Hematopoietic multipotent progenitor cell treated with erythropoietin and hydrocortisone succinate and interleukin-3 and kit ligand, for 6 days (in vitro differentiated cells): ENCODE measurements around the gene PTPRD.

Source experiments
- DNase-seq: peaks from one replicate; pipeline ENCODE4 v3.0.0-alpha.2; 2015

PTPRD gene

GRCh38 chr9:9231946-9232345, 1380.9 kb downstream of the PTPRD start:
- no peak for DNase-seq

DNA sequence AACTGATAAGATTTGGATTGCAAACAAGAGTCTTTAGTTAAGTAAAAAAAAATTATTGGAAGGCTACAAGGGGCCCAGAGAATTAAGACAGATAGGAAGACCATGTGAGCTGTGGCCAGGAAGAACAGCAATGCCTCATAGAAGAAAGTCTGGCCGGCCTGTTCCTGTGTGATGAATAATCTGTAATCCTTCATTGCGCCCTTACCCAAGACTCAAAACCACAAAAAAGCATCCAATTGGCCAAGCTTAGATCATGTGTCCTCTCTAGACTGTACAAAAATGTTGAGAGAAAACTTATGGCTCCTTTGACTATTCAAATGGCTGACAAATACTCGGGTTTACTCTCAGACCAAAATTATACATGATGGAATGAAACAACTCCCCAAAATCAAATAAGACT, 1383.5 kb downstream of the PTPRD start:
- no peak for DNase-seq

DNA sequence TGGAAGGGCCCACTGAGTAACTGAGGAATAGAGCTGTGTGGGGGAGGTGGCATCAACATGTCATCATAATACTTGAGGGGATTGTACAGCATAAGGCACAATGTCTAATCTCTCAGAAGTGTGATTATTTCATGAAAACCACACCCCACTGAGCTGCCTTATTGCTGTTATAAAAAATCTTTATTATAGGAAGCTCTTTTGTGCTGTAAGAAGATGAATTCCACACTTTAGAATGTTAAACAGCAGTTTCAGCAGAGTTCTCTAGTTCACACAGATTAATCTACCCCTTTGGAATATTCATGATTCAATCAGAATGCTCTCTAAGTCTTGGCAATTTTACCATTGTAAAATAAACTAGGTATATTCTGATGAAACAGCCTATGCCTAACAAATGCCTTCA, 1389.6 kb downstream of the PTPRD start:
- no peak for DNase-seq

DNA sequence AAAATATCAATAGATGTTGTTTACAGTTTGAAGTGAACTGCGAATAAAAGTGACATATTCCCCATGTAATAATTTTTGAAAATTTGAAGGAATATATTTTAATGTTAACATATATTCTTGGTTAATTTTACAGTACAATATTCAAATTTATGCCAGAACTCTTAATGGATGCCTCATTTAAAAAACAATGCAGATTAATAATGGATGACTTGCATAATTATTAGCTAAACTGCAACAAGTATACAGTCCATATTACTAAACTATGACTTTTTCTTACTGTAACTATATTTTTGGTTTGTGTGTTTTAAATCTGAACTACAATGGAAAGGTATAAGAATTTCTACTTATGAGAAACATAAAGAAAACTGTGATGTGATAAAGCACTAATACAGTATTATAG, 1390.1 kb downstream of the PTPRD start:
- no peak for DNase-seq

- no peak for DNase-seq
Observed at GRCh38 chr9:9216934-9217333, 1395.9 kb downstream of the PTPRD start.

GRCh38 chr9:9215050-9215449, 1397.8 kb downstream of the PTPRD start:
- no peak for DNase-seq

- no peak for DNase-seq
Observed at GRCh38 chr9:9214066-9214465, 1398.7 kb downstream of the PTPRD start.

DNA sequence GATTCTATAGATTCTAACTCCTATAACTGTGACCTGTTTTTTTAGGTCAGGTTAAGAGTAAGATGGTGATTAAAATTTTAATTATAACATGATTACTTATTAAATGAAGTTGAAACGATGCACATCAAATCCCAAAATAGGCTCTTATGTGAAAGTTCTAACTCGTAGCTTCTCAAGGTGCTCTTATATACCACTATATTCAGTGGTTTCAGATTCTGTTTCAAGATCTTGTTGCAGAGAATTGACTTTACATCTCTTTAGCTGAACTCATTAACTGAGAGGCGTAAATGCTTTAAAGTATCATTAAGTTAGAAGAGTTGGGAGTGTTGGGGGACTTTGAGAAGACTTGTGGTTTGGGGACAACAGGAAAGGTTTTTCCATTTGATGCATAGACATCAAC, 1399.8 kb downstream of the PTPRD start:
- no peak for DNase-seq

GRCh38 chr9:9202276-9202675, 1410.5 kb downstream of the PTPRD start:
- DNase-seq, result no peak

- no peak for DNase-seq
Observed at GRCh38 chr9:9186086-9186485, 1426.7 kb downstream of the PTPRD start.

DNA sequence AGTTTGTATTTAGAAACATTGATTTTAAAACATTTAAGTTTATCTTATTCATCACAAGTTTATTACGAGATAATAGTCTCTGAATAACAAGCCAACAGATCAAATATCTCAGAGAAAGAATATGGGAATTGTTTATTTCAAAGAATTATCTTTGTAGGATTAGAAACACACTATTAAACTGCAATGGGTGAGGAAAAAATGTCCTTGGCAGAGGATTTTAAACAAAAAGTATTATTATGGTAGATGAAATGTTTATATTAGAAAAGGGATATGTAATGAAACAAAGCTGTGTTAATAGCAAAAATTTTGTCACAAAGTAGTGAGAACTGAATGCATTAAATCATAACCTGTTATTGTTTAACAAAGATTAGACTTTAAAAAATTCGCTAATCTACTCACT, 1430.4 kb downstream of the PTPRD start:
- no peak for DNase-seq

DNA sequence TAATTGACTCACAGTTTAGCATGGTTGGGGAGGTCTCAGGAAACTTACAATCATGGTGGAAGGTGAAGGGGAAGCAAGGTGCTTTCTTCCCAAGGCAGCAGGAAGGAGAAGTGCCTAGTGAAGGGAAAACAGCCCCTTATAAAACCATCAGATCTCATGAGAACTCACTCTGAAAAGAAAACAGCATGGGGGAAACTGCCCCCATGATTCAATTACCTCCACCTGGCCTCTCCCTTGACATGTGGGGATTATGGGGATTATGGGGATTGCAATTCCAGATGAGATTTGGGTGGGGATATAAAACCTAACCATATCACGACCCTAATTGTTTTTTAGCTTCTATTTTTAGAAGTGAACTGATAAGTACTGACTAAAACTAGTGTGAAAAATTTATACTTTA, 1435.7 kb downstream of the PTPRD start:
- DNase-seq, result no peak

DNA sequence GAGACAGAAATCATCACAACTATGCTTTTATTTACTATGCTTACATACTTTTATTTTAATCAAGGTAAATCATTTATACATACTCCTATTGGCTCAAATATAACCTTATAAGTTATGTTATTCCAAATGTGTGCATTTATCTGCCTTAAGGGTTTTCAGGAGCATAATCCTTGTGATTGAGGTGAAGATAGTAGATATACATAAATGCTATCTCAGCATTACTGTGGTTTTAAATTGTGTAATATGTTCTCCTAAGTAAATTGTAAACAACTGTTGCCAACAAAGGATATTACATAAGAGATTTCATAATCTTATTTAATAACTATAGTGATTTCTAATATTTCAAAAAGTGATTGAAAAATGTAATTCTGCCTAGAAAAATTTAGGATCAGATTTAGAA, 1438.4 kb downstream of the PTPRD start:
- no peak for DNase-seq

DNA sequence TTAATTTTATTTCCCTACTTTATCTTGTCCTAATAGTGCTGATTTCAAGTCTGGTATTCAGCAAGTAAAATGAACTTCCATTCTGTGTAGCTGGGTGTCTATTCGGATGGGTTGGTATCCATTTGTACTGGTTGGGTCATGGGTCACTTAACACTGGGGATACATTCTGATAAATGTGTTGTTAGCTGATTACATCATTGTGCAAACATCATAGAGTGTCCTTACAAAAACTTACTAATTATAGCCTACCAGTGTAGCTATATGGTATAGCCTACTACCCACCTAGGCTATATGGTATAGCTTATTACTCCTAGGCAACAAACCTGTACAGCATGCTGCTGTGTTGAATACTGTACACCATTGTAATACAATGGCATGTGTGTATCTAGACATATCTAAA, 1439.5 kb downstream of the PTPRD start:
- no peak for DNase-seq

DNA sequence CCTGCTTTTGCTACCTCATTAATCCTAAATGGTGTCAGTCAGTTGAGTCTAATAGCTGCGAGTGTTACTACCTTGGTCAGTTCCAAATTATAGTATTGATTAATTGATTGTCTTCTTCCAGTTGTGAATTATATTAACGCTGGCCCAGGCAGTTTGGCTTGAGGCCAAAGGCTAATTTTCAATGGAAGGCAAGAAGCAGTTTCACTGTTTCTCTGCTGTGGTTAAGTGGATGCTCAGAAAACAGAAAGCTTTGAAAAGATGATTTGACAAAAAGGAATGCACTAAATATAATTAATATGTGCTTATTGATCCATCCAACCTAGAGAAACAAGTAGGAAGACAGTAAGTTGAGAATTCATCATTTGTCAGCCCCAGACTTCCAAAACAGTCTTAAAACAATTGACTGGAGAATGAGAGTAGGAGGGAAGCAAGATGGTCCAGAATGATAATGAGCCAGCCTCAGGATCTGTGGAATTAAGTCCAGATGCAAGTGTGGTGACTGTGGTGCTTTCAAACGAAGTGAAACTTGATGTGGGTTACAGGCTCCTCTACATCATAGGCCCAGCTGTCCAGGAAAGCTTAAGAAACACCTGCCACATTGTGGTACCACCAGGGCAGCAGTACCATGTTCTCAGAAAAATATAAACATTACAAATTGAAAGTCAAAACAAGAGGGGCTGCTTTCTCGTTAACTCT, 1442.2 kb downstream of the PTPRD start:
- no peak for DNase-seq

DNA sequence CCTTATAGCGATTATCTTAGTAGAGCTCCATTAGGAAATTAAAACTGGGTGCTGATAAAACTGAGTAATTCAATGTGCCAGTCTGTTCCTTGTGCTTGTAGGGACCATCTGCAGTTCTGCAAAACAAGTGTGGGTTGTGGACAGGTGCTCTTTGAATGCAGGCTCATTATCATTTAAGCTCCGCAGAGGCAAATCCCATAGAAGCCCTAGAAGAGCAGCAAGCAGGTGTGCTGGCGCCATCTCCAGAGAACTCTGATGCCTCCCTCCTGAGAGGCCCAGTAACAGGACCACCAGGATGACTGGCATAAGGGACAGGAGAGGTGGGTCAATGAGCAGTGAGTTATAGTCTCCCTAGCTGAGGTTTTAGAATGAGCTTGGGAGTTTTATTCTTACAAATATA, 1470.8 kb downstream of the PTPRD start:
- DNase-seq, result no peak

DNA sequence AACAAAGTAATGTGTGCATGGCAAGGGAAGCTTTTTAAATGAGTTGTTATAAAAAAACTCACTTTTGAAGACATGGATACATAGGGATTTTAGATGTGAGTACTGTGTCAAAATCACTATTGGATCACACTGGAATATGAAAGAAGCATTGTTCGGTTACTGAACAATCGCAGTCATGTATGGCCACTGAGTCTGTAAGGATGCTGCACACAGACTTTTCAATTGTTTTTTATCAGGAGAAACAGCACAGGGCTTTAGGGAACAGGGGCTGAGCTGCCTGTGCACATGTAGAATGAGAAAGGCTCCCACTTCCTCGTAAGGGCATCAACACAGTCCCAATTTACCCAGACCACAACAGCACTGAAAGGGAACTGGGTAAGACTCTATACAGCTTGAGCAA, 1479.3 kb downstream of the PTPRD start:
- no peak for DNase-seq

GRCh38 chr9:9124616-9125015, 1488.2 kb downstream of the PTPRD start:
- no peak for DNase-seq

- DNase-seq, result no peak
Observed at GRCh38 chr9:9122230-9122875, 1490.4 kb downstream of the PTPRD start.

- no peak for DNase-seq
Observed at GRCh38 chr9:9117866-9118265, 1494.9 kb downstream of the PTPRD start.

- DNase-seq, result no peak
Observed at GRCh38 chr9:9112001-9112720, 1500.6 kb downstream of the PTPRD start.

DNA sequence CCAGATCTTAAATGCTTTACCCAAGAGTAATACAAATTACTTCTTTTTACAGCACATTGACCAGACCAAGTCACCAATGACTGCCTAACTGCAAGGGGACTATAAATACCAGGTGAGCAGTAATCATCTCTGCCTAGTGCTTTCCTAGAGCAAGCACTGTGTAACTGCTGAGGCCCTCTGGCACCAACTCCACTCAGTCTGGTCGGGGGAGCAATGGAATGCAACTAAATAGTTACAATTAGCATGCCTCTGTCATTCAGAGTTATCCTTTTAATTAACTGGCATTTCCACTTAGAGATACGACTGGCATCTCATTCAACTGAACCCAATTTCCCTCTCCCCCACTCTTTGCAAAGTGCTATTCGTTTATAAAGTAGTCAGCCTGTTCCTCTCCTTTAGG, 1504.2 kb downstream of the PTPRD start:
- no peak for DNase-seq

- DNase-seq, result no peak
Observed at GRCh38 chr9:9102295-9102694, 1510.5 kb downstream of the PTPRD start.

- no peak for DNase-seq
Observed at GRCh38 chr9:9100070-9100469, 1512.7 kb downstream of the PTPRD start.
